ENCODE data around the gene FGF1.

Gene FGF1

GRCh38 chr5:142641711-142642110, 44.2 kb downstream of the FGF1 start:
- DNase-seq = no peak

DNA sequence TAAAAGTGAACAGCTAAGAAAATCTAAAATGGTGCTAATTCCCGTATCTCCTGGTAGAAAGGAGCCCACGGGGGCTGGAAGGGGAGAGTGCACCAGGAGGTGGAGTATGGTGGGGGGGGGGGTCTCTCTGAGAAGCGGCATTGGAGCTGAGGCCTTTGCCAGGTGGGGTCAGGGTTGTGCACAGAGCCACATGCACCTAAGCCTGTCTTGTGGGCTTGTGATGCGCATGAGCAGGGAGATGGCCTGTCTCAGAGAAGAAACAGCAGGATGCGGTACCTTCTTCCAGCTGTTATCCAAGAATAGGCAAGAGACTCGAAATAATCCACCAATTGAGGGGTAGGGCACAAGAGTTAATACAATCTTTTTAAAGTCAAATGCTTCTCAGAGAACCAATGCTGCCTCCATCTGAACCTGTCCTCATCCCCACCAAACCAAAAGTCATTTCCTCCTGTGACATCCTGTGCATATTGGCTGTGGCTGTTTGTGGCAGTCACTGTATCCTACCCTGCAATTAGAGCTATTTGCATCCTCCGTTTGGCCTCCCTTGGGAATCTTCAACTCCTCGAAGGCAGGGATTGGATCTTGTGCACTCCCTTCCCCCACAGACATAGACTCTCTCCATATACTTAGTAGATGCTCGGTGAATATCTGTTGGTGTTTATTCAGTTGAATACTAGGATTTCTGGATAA, 45.4 kb downstream of the FGF1 start:
- DNase-seq = no peak

- DNase-seq = no peak
Observed at GRCh38 chr5:142639455-142639854, 46.4 kb downstream of the FGF1 start.

DNA sequence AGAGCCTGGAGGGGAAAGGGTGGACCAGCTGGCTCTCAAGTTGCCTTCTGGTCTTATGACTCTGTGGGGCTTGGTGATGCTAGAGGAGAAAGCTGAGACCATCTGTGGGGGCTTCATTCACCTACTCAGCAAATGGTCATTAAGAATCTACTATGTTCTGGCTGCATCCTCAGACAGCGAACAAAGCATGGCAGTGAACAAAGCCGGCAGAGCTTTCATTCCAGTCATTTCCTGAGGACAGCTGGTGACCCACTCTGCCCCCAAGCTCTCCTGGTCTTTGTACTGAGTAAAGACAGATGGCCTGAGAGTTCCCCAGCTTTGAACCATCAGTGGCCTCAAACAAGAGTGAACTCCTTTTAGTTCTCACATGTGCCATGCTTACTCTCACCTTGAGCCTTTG, 48.0 kb downstream of the FGF1 start:
- no peak for DNase-seq

GRCh38 chr5:142636698-142637324, 49.1 kb downstream of the FGF1 start:
- no peak for DNase-seq

GRCh38 chr5:142636093-142636492, 49.8 kb downstream of the FGF1 start:
- no peak for DNase-seq

DNA sequence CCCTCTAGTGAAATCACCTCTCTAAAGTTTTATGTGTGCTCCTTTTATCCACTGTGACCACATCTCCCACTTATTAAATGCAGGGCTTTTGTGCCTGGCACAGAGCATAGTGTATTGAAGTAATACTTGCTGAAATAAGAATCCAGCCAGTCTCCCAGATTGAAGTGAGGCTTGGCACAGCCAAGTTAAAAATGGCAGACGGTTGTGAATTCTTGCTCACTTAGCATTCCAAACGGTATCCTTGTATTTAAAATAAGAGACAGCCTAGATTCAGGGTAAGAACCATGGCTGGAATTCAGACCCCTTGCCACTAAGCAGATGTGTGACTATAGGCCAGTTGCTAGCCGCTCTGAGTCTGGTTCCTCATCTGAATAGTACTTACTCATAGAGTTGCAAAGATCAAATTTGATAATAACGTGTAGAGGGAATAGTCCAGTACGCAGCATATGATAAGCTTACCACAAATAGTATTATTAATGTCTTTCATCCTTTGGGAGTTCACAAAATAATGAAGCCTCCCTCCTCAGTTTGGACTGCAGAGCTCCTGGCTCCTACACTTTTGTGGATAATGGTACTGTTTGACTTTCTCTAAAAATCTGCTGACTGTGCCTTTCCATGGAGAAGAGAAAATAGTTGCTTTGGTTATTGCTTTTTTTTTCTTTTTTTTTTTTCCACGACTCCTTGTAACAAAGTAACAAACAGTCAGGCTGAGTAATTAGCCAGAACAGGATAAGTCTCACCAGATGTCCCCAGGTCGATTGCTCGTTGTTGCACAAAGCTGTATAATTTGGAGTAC, 51.5 kb downstream of the FGF1 start:
- DNase-seq = no peak

- no peak for DNase-seq
Observed at GRCh38 chr5:142630927-142631539, 54.9 kb downstream of the FGF1 start.

DNA sequence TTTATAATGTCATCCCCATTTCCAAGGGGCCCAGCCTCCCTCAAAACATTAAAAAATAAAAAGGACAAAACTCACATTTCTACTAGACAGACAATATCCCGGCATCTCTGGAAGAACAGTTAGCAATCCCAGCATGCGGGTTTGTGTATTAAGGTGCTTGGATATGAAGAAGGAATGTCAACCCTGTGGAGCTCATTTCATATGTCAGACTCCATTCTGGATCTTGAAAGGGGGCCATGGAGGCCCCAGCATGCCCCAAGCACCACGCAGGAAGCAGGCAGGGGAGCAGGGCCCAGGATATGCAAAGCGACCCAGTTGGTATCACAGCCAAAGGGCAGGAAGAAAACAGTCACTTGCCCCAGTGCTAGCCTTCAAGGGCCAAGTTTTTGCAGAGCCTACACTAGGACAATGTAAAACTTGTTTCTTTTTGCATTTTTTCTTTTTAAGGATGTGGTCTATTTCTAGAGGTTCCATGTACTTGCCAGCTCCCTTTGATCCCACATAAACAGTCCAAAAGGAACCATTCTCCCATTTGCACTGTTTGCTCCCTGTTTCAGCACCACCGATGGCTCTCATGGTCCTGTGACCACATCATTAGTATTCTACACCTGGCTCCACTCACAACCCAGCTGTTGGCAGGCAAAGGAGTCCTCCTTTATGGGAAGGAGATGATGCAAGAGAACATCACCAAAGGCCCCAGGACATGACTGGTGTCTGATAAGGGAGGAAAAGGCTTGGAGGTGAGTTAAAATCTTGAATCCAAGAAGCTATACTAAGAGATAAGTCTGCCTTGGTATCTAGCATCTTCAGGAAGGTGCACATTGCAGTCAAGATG, 58.3 kb downstream of the FGF1 start:
- DNase-seq = peak; percentile 17

DNA sequence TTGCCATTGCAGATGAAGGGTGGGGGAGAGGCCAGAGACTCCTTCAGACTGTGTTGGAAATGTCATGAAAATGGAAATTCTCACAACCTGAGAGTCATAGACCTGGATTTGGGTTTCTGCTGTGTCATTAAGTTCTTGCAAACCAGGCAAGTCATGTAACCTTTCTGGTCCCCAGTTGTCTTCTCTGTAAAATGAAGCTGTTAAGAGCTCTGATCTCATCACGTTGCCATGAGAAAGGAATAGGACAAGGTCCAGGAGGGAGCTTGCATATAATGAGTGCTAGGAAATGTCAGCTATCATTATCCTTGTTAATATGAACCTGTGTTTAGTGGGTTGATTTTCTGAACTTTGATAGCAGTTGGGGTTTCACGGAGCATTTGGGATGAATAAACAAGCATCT, 59.1 kb downstream of the FGF1 start:
- DNase-seq = no peak

- no peak for DNase-seq
Observed at GRCh38 chr5:142626099-142626498, 59.8 kb downstream of the FGF1 start.

GRCh38 chr5:142621227-142621626, 64.7 kb downstream of the FGF1 start:
- DNase-seq = no peak

DNA sequence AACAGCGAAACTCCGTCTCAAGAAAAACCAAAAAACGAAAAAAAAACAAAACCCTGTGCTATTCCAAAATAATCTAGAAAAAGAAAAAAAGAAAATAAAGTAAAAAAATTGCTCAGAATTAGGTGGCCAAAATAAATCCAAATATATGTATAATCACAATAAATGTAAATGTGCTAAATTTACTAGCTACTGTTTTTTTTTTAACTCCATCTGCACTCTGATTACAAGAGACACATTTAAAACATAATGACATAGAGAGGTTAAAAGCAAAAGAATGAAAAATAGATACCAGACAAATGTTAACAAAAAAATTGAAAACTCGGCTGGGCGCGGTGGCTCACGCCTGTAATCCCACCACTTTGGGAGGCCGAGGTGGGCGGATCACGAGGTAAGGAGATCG, 66.1 kb downstream of the FGF1 start:
- DNase-seq = no peak

- DNase-seq = no peak
Observed at GRCh38 chr5:142618130-142618523, 67.8 kb downstream of the FGF1 start.

- no peak for DNase-seq
Observed at GRCh38 chr5:142617416-142618129, 68.3 kb downstream of the FGF1 start.

DNA sequence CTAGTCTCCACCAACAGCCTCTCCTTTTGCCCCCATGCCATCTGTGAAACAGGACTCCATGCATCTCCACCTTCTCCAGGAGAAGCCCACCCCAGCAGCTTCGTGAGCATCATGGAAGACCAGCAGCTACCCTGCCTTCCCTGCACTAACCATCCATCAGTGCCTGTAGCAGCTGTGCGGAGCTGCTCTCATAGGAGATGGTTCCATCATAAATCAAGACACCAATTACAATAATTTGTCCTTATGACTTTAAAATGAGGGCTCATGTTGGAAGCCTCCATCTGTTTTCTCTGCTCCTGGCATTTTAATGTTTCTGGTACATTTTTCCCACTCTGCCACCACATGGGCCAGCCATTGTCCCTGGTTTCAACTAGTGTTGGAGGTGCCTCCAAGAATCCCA, 69.9 kb downstream of the FGF1 start:
- DNase-seq = no peak

DNA sequence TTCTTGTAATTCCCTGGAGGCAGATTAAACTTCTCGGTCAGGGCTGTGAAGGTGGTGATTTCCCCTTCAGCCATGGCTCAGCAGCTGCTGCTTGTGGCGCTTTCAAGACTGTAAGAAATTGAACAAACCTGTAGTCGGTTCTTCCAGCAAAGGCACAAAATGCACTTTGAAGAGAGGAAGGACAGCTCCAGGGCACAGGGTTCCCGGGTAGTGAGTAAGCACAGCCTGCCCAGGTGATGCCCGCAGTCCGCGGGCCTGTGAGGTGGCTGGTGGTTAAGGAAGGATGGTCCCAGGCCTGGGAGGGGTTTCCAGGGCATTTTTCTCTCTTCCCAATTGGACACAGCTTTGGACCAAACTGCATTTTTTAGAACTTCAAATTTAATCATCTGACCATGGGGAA, 71.8 kb downstream of the FGF1 start:
- no peak for DNase-seq

GRCh38 chr5:142613271-142613671, 72.6 kb downstream of the FGF1 start:
- DNase-seq = no peak

GRCh38 chr5:142612494-142613270, 73.2 kb downstream of the FGF1 start:
- DNase-seq = no peak

GRCh38 chr5:142611154-142611553, 74.7 kb downstream of the FGF1 start:
- DNase-seq = no peak
